ENCODE results near the gene HEATR3. TPM values are rescaled to one million over a fixed set of nuclear protein-coding genes. Genes with fewer than 3 reads are reported as not detected.
A peak's percentile ranks its signal among the peaks of the same experiment; 100 is the strongest.

Gene HEATR3
- total RNA-seq, 1 donor from 2014 or later = 23.9 TPM

- Histone ChIP-seq H3K36me3 (no peaks in the 10 kb centered on the region), H3K4me3 (no peak overlapping the region), H4K20me1 (ENCODE audit: low read depth) (no peaks in the 10 kb centered on the region), H3K27ac (no peak overlapping the region), H2AFZ (replicated peaks) (no peak overlapping the region), H3F3A (ENCODE audit: low read depth) (peaks cover 5% of the 10 kb centered on the region), H3K27me3 (no peaks in the 10 kb centered on the region), H3K4me2 (no peak overlapping the region), H3K79me2 (ENCODE audit: low read depth) (no peaks in the 10 kb centered on the region), H3K9ac (no peak overlapping the region), H3K4me1 (no peaks in the 10 kb centered on the region), H3K9me3 (ENCODE audit: low read depth) (no peaks in the 10 kb centered on the region)
- TF ChIP-seq EZH2 (IDR thresholded peaks at IDR 0.05) (no peak), EZH2phosphoT487 (IDR thresholded peaks at IDR 0.05) (no peak), CTCF (IDR thresholded peaks at IDR 0.05) (no peak)
- peaks cover 12% of the 10 kb centered on the region for H3K9me3 Mint-ChIP-seq
- H3K27ac Mint-ChIP-seq = no peak overlapping the region
- H3K36me3 Mint-ChIP-seq = no peaks in the 10 kb centered on the region
- no peak for DNase-seq (ENCODE audit: low spot score)
- H3K4me1 Mint-ChIP-seq = peaks cover 3% of the 10 kb centered on the region
- H3K27me3 Mint-ChIP-seq (ENCODE audit: insufficient read depth, low read depth) = peaks cover 2% of the 10 kb centered on the region
- H3K4me3 Mint-ChIP-seq = no peak overlapping the region
These were observed 4.4 kb upstream of the HEATR3 start for GRCh38 chr16:50061326-50061725.

GRCh38 chr16:50065241-50065623, 538 bp upstream of the HEATR3 start:
- Mint-ChIP-seq H3K36me3 (no peaks in the 10 kb centered on the region), H3K4me1 (peaks cover 20% of the 10 kb centered on the region), H3K27ac (peak overlapping the region; percentile 84), H3K4me3 (peak overlapping the region; percentile 88), H3K9me3 (no peaks in the 10 kb centered on the region), H3K27me3 (ENCODE audit: insufficient read depth, low read depth) (peaks cover 5% of the 10 kb centered on the region)
- Histone ChIP-seq H3K79me2 (ENCODE audit: low read depth) (peaks cover 23% of the 10 kb centered on the region), H3K36me3 (no peaks in the 10 kb centered on the region), H2AFZ (replicated peaks) (no peak overlapping the region), H3K4me3 (peak overlapping the region; percentile 76), H3K27me3 (no peaks in the 10 kb centered on the region), H3K9me3 (ENCODE audit: low read depth) (no peaks in the 10 kb centered on the region), H4K20me1 (ENCODE audit: low read depth) (peaks cover 8% of the 10 kb centered on the region), H3F3A (ENCODE audit: low read depth) (peaks cover 13% of the 10 kb centered on the region), H3K4me2 (no peak overlapping the region), H3K27ac (no peak overlapping the region), H3K9ac (no peak overlapping the region), H3K4me1 (peaks cover 8% of the 10 kb centered on the region)
- no peak for DNase-seq (ENCODE audit: low spot score)
- TF ChIP-seq EZH2 (IDR thresholded peaks at IDR 0.05) = no peak
- no peak for TF ChIP-seq EZH2phosphoT487 (IDR thresholded peaks at IDR 0.05)
- no peak for TF ChIP-seq CTCF (IDR thresholded peaks at IDR 0.05)

GRCh38 chr16:50066482-50067289, 916 bp downstream of the HEATR3 start:
- Histone ChIP-seq H3K4me3 (peak overlapping the region; percentile 76), H3K9me3 (ENCODE audit: low read depth) (no peaks in the 10 kb centered on the region), H4K20me1 (ENCODE audit: low read depth) (peaks cover 8% of the 10 kb centered on the region), H3K79me2 (ENCODE audit: low read depth) (peaks cover 23% of the 10 kb centered on the region), H3F3A (ENCODE audit: low read depth) (peaks cover 20% of the 10 kb centered on the region), H3K4me2 (peak overlapping the region; percentile 86), H3K27ac (no peak overlapping the region), H3K4me1 (peaks cover 8% of the 10 kb centered on the region), H3K36me3 (no peaks in the 10 kb centered on the region), H3K27me3 (no peaks in the 10 kb centered on the region), H2AFZ (replicated peaks) (peak overlapping the region; percentile 63), H3K9ac (peak overlapping the region; percentile 49)
- Mint-ChIP-seq H3K4me3 (peak overlapping the region; percentile 91), H3K27me3 (ENCODE audit: insufficient read depth, low read depth) (peaks cover 5% of the 10 kb centered on the region), H3K27ac (peak overlapping the region; percentile 48), H3K4me1 (peaks cover 20% of the 10 kb centered on the region), H3K36me3 (peaks cover 2% of the 10 kb centered on the region), H3K9me3 (no peaks in the 10 kb centered on the region)
- no peak for TF ChIP-seq CTCF (IDR thresholded peaks at IDR 0.05)
- TF ChIP-seq EZH2 (IDR thresholded peaks at IDR 0.05) = no peak
- no peak for TF ChIP-seq EZH2phosphoT487 (IDR thresholded peaks at IDR 0.05)
- DNase-seq (ENCODE audit: low spot score) = no peak
